ENCODE measurements around the gene NTNG2.
A peak's percentile ranks its signal among the peaks of the same experiment; 100 is the strongest.

Gene NTNG2

GRCh38 chr9:132171702-132172101 lies 9.8 kb downstream of the NTNG2 start:
- DNase-seq (ENCODE audit: low read depth in 2 of 2): no peak

- DNase-seq (ENCODE audit: low read depth in 2 of 2): no peak
Measured at GRCh38 chr9:132172185-132172584, 10.3 kb downstream of the NTNG2 start.

GRCh38 chr9:132175431-132175830 lies 13.6 kb downstream of the NTNG2 start:
- peak in 1 of 2 experiments; percentile 5 for DNase-seq (ENCODE audit: low read depth in 2 of 2)

- DNase-seq (ENCODE audit: low read depth in 2 of 2): no peak
Measured at GRCh38 chr9:132176338-132176737, 14.5 kb downstream of the NTNG2 start.

- no peak for DNase-seq (ENCODE audit: low read depth in 2 of 2)
Measured at GRCh38 chr9:132181796-132182313, 20.0 kb downstream of the NTNG2 start.

GRCh38 chr9:132182314-132183091 lies 20.6 kb downstream of the NTNG2 start:
- no peak for DNase-seq (ENCODE audit: low read depth in 2 of 2)

GRCh38 chr9:132183134-132183533 lies 21.3 kb downstream of the NTNG2 start:
- DNase-seq (ENCODE audit: low read depth in 2 of 2): no peak

GRCh38 chr9:132183715-132184114 lies 21.9 kb downstream of the NTNG2 start:
- no peak for DNase-seq (ENCODE audit: low read depth in 2 of 2)

- DNase-seq (ENCODE audit: low read depth in 2 of 2): no peak
Measured at GRCh38 chr9:132184124-132184523, 22.3 kb downstream of the NTNG2 start.

GRCh38 chr9:132185073-132186009 lies 23.5 kb downstream of the NTNG2 start:
- no peak for DNase-seq (ENCODE audit: low read depth in 2 of 2)

GRCh38 chr9:132187121-132187620 lies 25.3 kb downstream of the NTNG2 start:
- no peak for DNase-seq (ENCODE audit: low read depth in 2 of 2)

GRCh38 chr9:132190966-132191365 lies 29.1 kb downstream of the NTNG2 start:
- DNase-seq (ENCODE audit: low read depth in 2 of 2): no peak

GRCh38 chr9:132192728-132193127 lies 30.9 kb downstream of the NTNG2 start:
- no peak for DNase-seq (ENCODE audit: low read depth in 2 of 2)

- DNase-seq (ENCODE audit: low read depth in 2 of 2): no peak
Measured at GRCh38 chr9:132193227-132194124, 31.6 kb downstream of the NTNG2 start.

GRCh38 chr9:132194508-132194907 lies 32.6 kb downstream of the NTNG2 start:
- no peak for DNase-seq (ENCODE audit: low read depth in 2 of 2)

GRCh38 chr9:132197315-132197714 lies 35.5 kb downstream of the NTNG2 start:
- no peak for DNase-seq (ENCODE audit: low read depth in 2 of 2)

- no peak for DNase-seq (ENCODE audit: low read depth in 2 of 2)
Measured at GRCh38 chr9:132197856-132198550, 36.1 kb downstream of the NTNG2 start.

- DNase-seq (ENCODE audit: low read depth in 2 of 2): no peak
Measured at GRCh38 chr9:132199056-132199455, 37.2 kb downstream of the NTNG2 start.

GRCh38 chr9:132200706-132201105 lies 38.8 kb downstream of the NTNG2 start:
- DNase-seq (ENCODE audit: low read depth in 2 of 2): no peak

GRCh38 chr9:132201139-132201538 lies 39.3 kb downstream of the NTNG2 start:
- no peak for DNase-seq (ENCODE audit: low read depth in 2 of 2)

All from fibroblast of skin of left quadriceps (primary cell).